HepG2 (cell line): Measurements from ENCODE around the gene RAB35. TPM values are rescaled to one million over a fixed set of nuclear protein-coding genes. Genes with fewer than 3 reads are reported as not detected.

Experiments
- CBFB ChIP-seq: sonication (generic); formaldehyde crosslinking; IDR thresholded peaks from 2 replicates; pipeline ENCODE4 v1.4.0; 2020; ENCODE audit warnings: missing genetic modification reagents
- SOX13 ChIP-seq, 3 experiments: fragments of 450-650 bp in 1 of 3; sonication (generic) in 1 of 3; formaldehyde crosslinking in 1 of 3; IDR thresholded peaks in 2 of 3; conservative IDR thresholded peaks in 1 of 3; 2 replicates each; pipeline versions ENCODE4 v1.5.0 to v1.6.1; 2016 to 2020; ENCODE audit warnings: antibody characterized with exemption in 1 of 3, mild to moderate bottlenecking in 1 of 3, missing compliant biosample characterization in 1 of 3, missing genetic modification reagents in 1 of 3, moderate library complexity in 1 of 3
- ZNF816 ChIP-seq: sonication (generic); formaldehyde crosslinking; IDR thresholded peaks from 2 replicates; pipeline ENCODE4 v1.8.0; 2022; ENCODE audit warnings: missing genetic modification reagents, mild to moderate bottlenecking, borderline replicate concordance
- polyA plus RNA-seq, 8 experiments: library from polyadenylated mRNA; depleted of rRNA in 3 of 8; stranded (reverse) in 7 of 8; unstranded in 1 of 8; fragments of >200 nt; fragmentation: Illumina TruSeq in 4 of 8; extraction: Trizol in 4 of 8; gene quantifications; 2 replicates each; pipeline versions ENCODE4 v1.2.1 to v1.2.3, GENCODE V29; 2011 to 2016; ENCODE audit warnings: low read depth in 4 of 8, missing spikeins in 1 of 8, mixed read lengths in 1 of 8; ENCODE audit not compliant: insufficient read depth in 1 of 8
- total RNA-seq, 5 experiments: library from RNA; depleted of rRNA; stranded (reverse); fragments of >200 nt; fragmentation: Illumina TruSeq; extraction: Trizol; gene quantifications; 2 replicates each; pipeline ENCODE4 v1.2.3, GENCODE V29; 2016; ENCODE audit warnings: low read depth in 1 of 5
- TF ChIP-seq, protein P1 (sequence below): sonication (generic); formaldehyde crosslinking; IDR thresholded peaks from 2 replicates; pipeline ENCODE4 v1.4.0; 2020; ENCODE audit warnings: mild to moderate bottlenecking, missing genetic modification reagents
- TF ChIP-seq, protein P2 (sequence below): sonication (generic); formaldehyde crosslinking; IDR thresholded peaks from 2 replicates; pipeline ENCODE4 v1.5.0; 2020; ENCODE audit warnings: missing genetic modification reagents
- TF ChIP-seq, protein P3 (sequence below): sonication (generic); formaldehyde crosslinking; IDR thresholded peaks from 2 replicates; pipeline ENCODE4 v1.5.0; 2020; ENCODE audit warnings: mild to moderate bottlenecking, missing genetic modification reagents, moderate library complexity
- TF ChIP-seq, protein P4 (sequence below): sonication (generic); IDR thresholded peaks from 2 replicates; pipeline ENCODE4 v1.6.1; 2016; ENCODE audit warnings: low read depth, borderline replicate concordance
- TF ChIP-seq, protein P5 (sequence below): sonication (generic); formaldehyde crosslinking; IDR thresholded peaks from 2 replicates; pipeline ENCODE4 v1.4.0; 2020; ENCODE audit warnings: mild to moderate bottlenecking, missing genetic modification reagents, borderline replicate concordance
- TF ChIP-seq, protein P6 (sequence below), 2 experiments: sonication (generic) in 1 of 2; formaldehyde crosslinking in 1 of 2; IDR thresholded peaks; 2 replicates each; pipeline versions ENCODE4 v1.4.0 to v1.6.1; 2016 to 2020; ENCODE audit warnings: borderline replicate concordance in 1 of 2, low read depth in 1 of 2, mild to moderate bottlenecking in 1 of 2, missing genetic modification reagents in 1 of 2
- TF ChIP-seq, protein P7 (sequence below): IDR thresholded peaks from 2 replicates; pipeline ENCODE4 v1.6.1; 2016

Gene RAB35
- total and polyA plus RNA-seq, 2 of the 13 experiments (the other 11 are each of a cell fraction or from before 2014, with no cell fraction given), result 25.2 to 29.1 TPM

DNA sequence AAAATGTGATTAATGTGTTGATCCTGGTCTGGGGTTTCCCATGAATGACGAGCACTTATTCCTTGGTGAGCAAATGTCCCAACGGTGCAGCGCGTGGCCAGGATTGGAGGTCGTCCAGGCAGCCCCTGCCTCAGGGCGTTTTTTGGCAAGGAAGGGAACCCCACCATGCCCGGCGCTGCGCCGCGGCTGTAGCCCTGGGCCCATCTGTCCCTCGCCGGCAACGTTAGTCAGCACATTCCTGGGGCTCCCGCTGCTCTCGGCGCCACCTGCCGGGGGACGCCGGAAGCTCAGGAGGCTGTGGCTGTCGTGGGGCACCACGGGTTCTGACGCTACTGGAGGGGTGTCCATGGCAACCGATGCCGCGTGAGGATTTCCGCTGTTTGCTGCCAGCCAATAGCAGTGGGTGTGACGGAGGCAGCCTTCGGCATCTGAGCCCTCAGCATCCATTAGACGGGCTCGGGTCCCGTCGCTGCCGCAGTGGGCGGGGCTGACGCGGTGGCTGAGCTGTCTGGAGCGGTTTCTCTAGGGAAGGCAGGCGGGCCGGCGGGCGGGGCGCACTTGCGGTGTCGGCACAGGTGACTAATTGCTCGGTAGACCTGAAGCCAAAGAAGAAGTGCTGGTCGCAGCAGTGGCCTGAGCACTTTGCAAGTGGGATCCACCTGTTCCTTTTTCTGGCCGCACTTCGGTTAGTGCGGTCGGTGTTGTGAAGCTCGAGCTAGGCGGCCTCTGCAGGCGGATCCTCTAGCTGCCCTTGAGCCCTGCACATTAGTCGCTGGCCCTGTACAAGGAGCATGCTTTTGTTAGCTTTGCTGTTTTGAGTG, 29.5 kb downstream of the RAB35 start (continued):
- TF ChIP-seq, protein P1, sequence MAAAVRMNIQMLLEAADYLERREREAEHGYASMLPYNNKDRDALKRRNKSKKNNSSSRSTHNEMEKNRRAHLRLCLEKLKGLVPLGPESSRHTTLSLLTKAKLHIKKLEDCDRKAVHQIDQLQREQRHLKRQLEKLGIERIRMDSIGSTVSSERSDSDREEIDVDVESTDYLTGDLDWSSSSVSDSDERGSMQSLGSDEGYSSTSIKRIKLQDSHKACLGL (CRISPR knock-in tag), result peak; percentile 73; the same call in 1 of the 2 replicates
- TF ChIP-seq ZNF816 (no peak), SOX13 (IDR thresholded peaks at IDR 0.05) (no peak), SOX13 (CRISPR knock-in tag; conservative IDR thresholded peaks at IDR 0.05 in 1 of 2, IDR thresholded peaks at IDR 0.05 in 1 of 2) (peak in 1 of 2 experiments; percentile 76; a peak in 2 of 4 replicates), CBFB (peak; percentile 80)
- TF ChIP-seq, protein P2, sequence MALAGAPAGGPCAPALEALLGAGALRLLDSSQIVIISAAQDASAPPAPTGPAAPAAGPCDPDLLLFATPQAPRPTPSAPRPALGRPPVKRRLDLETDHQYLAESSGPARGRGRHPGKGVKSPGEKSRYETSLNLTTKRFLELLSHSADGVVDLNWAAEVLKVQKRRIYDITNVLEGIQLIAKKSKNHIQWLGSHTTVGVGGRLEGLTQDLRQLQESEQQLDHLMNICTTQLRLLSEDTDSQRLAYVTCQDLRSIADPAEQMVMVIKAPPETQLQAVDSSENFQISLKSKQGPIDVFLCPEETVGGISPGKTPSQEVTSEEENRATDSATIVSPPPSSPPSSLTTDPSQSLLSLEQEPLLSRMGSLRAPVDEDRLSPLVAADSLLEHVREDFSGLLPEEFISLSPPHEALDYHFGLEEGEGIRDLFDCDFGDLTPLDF (CRISPR knock-in tag), result no peak
- TF ChIP-seq, protein P3, sequence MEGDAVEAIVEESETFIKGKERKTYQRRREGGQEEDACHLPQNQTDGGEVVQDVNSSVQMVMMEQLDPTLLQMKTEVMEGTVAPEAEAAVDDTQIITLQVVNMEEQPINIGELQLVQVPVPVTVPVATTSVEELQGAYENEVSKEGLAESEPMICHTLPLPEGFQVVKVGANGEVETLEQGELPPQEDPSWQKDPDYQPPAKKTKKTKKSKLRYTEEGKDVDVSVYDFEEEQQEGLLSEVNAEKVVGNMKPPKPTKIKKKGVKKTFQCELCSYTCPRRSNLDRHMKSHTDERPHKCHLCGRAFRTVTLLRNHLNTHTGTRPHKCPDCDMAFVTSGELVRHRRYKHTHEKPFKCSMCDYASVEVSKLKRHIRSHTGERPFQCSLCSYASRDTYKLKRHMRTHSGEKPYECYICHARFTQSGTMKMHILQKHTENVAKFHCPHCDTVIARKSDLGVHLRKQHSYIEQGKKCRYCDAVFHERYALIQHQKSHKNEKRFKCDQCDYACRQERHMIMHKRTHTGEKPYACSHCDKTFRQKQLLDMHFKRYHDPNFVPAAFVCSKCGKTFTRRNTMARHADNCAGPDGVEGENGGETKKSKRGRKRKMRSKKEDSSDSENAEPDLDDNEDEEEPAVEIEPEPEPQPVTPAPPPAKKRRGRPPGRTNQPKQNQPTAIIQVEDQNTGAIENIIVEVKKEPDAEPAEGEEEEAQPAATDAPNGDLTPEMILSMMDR (CRISPR knock-in tag), result peak; percentile 100
- TF ChIP-seq, protein P4, sequence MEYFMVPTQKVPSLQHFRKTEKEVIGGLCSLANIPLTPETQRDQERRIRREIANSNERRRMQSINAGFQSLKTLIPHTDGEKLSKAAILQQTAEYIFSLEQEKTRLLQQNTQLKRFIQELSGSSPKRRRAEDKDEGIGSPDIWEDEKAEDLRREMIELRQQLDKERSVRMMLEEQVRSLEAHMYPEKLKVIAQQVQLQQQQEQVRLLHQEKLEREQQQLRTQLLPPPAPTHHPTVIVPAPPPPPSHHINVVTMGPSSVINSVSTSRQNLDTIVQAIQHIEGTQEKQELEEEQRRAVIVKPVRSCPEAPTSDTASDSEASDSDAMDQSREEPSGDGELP, result peak; percentile 75; the same call in 1 of the 2 replicates
- TF ChIP-seq, protein P5, sequence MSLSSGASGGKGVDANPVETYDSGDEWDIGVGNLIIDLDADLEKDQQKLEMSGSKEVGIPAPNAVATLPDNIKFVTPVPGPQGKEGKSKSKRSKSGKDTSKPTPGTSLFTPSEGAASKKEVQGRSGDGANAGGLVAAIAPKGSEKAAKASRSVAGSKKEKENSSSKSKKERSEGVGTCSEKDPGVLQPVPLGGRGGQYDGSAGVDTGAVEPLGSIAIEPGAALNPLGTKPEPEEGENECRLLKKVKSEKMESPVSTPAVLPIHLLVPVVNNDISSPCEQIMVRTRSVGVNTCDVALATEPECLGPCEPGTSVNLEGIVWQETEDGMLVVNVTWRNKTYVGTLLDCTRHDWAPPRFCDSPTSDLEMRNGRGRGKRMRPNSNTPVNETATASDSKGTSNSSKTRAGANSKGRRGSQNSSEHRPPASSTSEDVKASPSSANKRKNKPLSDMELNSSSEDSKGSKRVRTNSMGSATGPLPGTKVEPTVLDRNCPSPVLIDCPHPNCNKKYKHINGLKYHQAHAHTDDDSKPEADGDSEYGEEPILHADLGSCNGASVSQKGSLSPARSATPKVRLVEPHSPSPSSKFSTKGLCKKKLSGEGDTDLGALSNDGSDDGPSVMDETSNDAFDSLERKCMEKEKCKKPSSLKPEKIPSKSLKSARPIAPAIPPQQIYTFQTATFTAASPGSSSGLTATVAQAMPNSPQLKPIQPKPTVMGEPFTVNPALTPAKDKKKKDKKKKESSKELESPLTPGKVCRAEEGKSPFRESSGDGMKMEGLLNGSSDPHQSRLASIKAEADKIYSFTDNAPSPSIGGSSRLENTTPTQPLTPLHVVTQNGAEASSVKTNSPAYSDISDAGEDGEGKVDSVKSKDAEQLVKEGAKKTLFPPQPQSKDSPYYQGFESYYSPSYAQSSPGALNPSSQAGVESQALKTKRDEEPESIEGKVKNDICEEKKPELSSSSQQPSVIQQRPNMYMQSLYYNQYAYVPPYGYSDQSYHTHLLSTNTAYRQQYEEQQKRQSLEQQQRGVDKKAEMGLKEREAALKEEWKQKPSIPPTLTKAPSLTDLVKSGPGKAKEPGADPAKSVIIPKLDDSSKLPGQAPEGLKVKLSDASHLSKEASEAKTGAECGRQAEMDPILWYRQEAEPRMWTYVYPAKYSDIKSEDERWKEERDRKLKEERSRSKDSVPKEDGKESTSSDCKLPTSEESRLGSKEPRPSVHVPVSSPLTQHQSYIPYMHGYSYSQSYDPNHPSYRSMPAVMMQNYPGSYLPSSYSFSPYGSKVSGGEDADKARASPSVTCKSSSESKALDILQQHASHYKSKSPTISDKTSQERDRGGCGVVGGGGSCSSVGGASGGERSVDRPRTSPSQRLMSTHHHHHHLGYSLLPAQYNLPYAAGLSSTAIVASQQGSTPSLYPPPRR (CRISPR knock-in tag), result no peak
- TF ChIP-seq, protein P6, sequence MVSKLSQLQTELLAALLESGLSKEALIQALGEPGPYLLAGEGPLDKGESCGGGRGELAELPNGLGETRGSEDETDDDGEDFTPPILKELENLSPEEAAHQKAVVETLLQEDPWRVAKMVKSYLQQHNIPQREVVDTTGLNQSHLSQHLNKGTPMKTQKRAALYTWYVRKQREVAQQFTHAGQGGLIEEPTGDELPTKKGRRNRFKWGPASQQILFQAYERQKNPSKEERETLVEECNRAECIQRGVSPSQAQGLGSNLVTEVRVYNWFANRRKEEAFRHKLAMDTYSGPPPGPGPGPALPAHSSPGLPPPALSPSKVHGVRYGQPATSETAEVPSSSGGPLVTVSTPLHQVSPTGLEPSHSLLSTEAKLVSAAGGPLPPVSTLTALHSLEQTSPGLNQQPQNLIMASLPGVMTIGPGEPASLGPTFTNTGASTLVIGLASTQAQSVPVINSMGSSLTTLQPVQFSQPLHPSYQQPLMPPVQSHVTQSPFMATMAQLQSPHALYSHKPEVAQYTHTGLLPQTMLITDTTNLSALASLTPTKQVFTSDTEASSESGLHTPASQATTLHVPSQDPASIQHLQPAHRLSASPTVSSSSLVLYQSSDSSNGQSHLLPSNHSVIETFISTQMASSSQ (IDR thresholded peaks at IDR 0.05; ENCODE audit: low read depth), result no peak
- TF ChIP-seq, protein P6 (CRISPR knock-in tag; IDR thresholded peaks at IDR 0.05; ENCODE audit: borderline replicate concordance), result peak; percentile 56; the same call in 1 of the 2 replicates
- TF ChIP-seq, protein P7, sequence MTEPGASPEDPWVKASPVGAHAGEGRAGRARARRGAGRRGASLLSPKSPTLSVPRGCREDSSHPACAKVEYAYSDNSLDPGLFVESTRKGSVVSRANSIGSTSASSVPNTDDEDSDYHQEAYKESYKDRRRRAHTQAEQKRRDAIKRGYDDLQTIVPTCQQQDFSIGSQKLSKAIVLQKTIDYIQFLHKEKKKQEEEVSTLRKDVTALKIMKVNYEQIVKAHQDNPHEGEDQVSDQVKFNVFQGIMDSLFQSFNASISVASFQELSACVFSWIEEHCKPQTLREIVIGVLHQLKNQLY (CRISPR knock-in tag), result 0 out of 2 replicates have a peak, but pooled peaks have one; percentile 32
